ENCODE measurements around the gene ACAD9.
"Not testable (repeated sequence)": the region's sequence is repeated elsewhere in the genome, so short reads cannot be mapped to it uniquely, and the experiment has no call there.

The ACAD9 gene

GRCh38 chr3:128861491-128861890, 17.9 kb upstream of the ACAD9 start:
- no peak for DNase-seq (ENCODE audit: low spot score)

GRCh38 chr3:128863560-128863959, 15.9 kb upstream of the ACAD9 start:
- DNase-seq (ENCODE audit: low spot score), result no peak

GRCh38 chr3:128864351-128864811, 15.0 kb upstream of the ACAD9 start:
- no peak for DNase-seq (ENCODE audit: low spot score)

- not testable (repeated sequence) for DNase-seq (ENCODE audit: low spot score)
These were observed 14.3 kb upstream of the ACAD9 start for GRCh38 chr3:128864849-128865804.

GRCh38 chr3:128867200-128868125, 12.0 kb upstream of the ACAD9 start:
- no peak for DNase-seq (ENCODE audit: low spot score)

- no peak for DNase-seq (ENCODE audit: low spot score)
These were observed 9.1 kb upstream of the ACAD9 start for GRCh38 chr3:128870347-128870746.

- DNase-seq (ENCODE audit: low spot score), result no peak
These were observed 7.1 kb upstream of the ACAD9 start for GRCh38 chr3:128872282-128872681.

GRCh38 chr3:128872744-128873143, 6.7 kb upstream of the ACAD9 start:
- no peak for DNase-seq (ENCODE audit: low spot score)

GRCh38 chr3:128873244-128874022, 6.0 kb upstream of the ACAD9 start:
- DNase-seq (ENCODE audit: low spot score), result no peak

GRCh38 chr3:128874481-128875180, 4.8 kb upstream of the ACAD9 start:
- DNase-seq (ENCODE audit: low spot score), result no peak

- peak; percentile 37 for DNase-seq (ENCODE audit: low spot score)
These were observed 3.8 kb upstream of the ACAD9 start for GRCh38 chr3:128875556-128876120.

GRCh38 chr3:128878011-128878457, 1.4 kb upstream of the ACAD9 start:
- no peak for DNase-seq (ENCODE audit: low spot score)

GRCh38 chr3:128878556-128879124, 780 bp upstream of the ACAD9 start:
- DNase-seq (ENCODE audit: low spot score), result peak; percentile 68

GRCh38 chr3:128879991-128880390, 571 bp downstream of the ACAD9 start:
- DNase-seq (ENCODE audit: low spot score), result no peak

- not testable (repeated sequence) for DNase-seq (ENCODE audit: low spot score)
These were observed 1.0 kb downstream of the ACAD9 start for GRCh38 chr3:128880455-128880854.

GRCh38 chr3:128881576-128881975, 2.2 kb downstream of the ACAD9 start:
- no peak for DNase-seq (ENCODE audit: low spot score)

GRCh38 chr3:128882719-128883118, 3.3 kb downstream of the ACAD9 start:
- no peak for DNase-seq (ENCODE audit: low spot score)

GRCh38 chr3:128884992-128885391, 5.6 kb downstream of the ACAD9 start:
- no peak for DNase-seq (ENCODE audit: low spot score)

GRCh38 chr3:128889139-128889894, 9.9 kb downstream of the ACAD9 start:
- DNase-seq (ENCODE audit: low spot score), result no peak

Data from AG08396 (cell line).